ENCODE measurements around the gene ATF4.
"Not testable (repeated sequence)": the region's sequence is repeated elsewhere in the genome, so short reads cannot be mapped to it uniquely, and the experiment has no call there.

The ATF4 gene

DNA sequence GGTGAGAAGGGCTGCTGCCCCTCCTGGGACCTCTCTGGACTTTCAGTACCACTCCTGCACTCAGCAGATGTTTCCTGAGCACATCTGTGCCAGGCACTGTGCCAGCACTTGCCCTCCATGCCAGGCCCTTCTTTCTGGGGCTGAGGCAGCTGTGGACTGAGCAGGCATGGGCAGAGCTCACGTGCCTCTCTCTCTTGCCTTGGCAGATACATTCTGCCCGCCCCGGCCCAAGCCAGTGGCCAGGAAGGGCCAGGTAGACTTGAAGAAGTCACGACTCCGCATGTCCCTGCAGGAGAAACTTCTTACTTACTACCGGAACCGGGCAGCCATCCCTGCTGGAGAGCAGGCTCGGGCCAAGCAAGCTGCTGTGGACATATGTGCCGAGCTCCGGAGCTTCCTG is 8.3 kb upstream of the ATF4 start:
- no peak for DNase-seq

DNA sequence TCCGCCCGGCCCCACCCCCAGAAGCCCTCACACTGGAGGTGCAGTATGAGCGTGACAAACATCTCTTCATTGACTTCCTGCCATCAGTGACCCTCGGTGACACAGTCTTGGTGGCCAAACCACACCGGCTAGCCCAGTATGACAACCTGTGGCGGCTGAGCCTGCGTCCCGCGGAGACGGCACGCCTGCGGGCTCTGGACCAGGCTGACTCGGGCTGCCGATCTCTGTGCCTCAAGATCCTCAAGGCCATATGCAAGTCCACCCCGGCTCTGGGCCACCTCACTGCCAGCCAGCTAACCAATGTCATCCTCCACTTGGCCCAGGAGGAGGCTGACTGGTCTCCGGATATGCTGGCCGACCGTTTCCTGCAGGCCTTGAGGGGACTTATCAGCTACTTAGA is 6.6 kb upstream of the ATF4 start:
- no peak for DNase-seq

DNA sequence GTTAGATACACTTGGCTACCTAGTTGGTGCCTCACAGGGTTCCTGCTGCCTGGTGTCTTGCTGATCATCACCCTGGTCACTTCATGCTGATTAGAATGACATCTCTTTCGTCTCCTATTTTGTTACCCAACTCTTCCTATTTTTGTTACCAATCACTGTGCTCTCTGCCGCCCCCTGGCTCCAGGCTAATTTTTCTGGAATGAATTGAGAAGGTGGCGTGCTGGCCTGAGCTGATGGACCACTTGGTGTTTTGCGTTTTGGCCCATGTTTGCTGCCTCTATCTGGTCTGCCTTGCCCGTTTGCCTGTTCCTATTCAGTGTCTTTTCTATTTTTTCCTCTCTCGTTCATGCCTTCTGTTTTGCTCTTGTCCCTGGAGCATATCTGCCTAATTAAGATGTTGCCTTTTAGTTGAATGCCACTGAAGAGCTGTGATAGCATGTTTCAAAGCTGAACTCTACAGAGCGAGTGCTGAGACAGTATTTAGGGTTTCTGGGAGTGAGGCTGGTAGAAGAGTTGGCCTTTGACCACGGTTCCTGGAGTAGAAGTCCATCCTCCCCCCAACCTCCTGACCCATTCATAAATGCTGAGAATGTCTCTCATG is 5.9 kb upstream of the ATF4 start:
- no peak for DNase-seq

DNA sequence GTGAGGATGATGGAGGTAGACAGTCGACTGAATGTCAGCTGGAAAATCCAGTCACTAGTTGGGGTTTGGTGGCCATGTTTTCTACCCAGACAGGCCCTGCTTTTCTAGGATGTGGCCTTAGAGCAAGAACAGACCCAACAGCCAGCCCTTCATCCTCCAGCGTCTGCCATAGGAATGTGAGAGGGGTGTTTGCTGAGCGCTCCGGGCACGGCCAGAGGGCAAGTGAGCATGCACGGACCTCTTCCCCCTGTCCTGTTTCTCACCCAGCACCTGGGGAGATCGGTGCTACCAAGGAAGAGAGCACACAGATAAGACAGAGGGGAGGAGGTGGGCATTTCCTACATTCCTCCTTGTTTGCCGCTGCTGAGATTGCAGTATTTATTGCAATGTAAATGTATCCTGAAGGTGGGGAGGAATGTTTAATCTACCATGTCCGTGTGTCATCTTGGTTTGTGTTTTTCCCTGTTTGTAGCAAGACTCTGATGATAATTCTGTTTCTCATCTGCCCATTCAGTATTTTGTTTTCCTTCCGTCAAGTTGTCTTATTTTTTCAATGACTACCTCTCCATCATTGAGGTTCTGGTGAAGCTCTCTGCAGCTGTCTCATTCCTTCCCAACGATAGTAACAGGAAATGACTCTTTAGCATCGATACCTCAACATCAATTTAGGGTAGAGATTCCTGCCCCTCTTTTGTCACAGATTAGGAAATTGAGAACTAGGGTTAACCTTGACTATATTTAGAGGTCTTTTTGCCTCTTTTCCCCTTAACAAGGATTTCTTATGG is 4.9 kb upstream of the ATF4 start:
- DNase-seq = no peak

DNA sequence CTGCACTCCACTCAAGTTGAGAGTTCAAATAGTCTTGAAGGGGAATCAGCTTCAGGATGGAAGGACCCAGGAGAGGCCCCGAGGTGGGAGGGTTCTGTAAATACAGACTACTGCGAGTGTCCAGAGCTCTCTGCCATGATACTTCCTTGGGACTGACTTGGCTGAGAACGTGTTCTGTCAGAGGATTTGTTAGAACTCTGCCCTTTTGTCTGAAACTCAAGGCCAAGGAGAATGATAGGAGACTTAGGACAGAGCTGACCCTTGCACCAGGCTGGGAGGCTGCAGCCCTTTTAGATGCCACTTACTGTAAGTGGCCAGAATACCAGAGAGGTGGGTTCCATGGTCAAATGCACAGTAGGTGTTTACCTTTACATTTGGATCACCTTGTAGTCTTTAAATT is 2.9 kb upstream of the ATF4 start:
- DNase-seq = no peak

DNA sequence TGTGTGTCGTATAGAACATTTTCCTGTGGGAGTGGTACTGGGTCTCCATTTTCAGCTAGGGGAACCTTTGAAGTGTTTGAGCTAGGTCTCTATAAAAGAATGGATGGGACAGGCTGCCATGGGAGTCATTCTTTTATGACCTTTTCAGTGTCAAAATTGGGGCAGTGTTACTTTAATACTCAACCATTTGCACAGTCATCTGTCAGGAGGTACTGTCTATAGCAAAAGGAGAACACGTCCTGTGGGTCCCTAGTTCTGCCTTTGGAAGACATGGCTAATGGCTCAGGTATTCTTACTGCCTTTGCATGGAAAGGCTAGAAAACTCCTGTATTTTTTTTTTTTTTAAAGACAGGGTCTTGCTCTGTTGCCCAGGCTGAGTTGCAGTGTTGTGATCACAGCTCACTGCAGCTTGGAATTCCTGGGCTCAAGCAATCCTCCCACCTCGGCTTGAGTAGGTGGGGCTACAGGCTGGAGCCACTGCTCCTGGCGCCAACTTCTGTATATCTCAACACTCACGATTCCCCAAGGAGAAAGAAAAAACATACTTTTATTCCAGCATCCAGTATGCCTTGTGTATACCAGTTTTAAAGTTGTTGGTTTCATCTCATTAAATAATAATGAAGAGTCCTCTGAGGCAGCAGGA is 2.1 kb upstream of the ATF4 start:
- DNase-seq = no peak

DNA sequence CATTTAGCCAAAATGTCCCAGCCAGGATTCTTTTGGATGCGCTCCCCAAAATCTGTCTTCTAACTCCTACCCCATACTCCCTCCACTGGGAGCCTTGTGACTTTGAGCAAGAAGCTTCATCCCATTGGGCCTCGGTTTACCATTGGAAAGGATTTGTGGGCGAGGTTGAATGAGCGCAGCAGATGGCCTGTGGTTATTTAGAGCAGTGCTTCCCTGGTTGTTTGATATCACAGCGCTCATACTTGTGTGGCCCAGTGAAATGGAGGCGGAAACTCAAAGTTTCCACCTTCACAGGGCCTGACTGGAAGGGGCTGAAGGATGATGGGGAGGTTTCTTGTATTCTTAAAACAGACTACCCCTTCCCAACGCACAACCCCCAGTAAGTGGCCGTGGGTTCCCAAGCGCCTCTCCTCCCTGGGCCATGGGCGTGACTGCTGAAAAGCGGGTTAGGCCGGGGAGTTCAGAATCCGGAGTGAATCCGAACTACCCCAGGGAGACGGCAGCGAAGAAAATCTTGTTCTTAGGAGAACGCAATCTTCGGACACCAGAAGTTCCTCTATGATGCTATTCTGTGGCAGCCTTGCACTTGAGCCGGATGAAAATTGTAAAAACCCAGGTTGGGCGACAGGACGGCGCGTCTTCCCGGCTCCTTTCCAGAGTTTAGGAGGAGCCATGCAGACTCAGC is 1.2 kb upstream of the ATF4 start:
- peak in 1 of 2 experiments; percentile 17 for DNase-seq

DNA sequence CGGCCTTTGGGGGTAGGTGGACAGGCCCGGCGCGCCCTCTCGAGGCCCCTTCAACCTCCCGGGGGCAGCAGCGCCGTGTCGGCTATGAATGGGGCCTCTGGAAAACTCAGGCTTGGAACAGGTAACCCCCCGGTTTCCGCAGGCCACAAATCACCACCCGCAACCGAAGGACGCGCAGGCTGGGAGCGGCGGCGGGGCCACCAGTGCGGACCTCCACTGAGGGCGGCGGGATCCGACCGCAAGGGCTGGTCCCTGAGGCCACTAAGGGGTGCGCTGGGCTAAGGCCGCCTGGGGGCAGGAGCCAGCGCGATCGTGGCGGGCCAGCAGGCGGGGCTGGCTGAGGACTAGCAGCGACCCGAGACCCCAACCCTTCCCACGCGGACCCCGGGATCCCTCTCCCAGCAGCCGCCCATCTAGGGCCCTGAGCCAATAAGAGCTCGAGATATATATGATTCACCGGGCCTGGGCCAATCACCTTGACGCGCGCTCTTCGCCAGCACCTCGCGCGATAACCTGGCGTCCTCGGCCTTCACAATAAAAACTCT is 609 bp upstream of the ATF4 start:
- DNase-seq = peak; percentile 95 to 97

DNA sequence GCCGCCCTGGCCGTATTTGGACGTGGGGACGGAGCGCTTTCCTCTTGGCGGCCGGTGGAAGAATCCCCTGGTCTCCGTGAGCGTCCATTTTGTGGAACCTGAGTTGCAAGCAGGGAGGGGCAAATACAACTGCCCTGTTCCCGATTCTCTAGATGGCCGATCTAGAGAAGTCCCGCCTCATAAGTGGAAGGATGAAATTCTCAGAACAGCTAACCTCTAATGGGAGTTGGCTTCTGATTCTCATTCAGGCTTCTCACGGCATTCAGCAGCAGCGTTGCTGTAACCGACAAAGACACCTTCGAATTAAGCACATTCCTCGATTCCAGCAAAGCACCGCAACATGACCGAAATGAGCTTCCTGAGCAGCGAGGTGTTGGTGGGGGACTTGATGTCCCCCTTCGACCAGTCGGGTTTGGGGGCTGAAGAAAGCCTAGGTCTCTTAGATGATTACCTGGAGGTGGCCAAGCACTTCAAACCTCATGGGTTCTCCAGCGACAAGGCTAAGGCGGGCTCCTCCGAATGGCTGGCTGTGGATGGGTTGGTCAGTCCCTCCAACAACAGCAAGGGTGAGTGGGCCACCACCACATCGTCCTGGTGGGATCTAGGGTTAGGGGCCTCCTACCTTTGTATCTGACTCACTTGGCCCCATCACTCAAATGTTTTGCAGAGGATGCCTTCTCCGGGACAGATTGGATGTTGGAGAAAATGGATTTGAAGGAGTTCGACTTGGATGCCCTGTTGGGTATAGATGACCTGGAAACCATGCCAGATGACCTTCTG is 934 bp downstream of the ATF4 start:
- DNase-seq = not testable (repeated sequence)

DNA sequence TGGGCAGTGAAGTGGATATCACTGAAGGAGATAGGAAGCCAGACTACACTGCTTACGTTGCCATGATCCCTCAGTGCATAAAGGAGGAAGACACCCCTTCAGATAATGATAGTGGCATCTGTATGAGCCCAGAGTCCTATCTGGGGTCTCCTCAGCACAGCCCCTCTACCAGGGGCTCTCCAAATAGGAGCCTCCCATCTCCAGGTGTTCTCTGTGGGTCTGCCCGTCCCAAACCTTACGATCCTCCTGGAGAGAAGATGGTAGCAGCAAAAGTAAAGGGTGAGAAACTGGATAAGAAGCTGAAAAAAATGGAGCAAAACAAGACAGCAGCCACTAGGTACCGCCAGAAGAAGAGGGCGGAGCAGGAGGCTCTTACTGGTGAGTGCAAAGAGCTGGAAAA is 1.7 kb downstream of the ATF4 start:
- not testable (repeated sequence) for DNase-seq

DNA sequence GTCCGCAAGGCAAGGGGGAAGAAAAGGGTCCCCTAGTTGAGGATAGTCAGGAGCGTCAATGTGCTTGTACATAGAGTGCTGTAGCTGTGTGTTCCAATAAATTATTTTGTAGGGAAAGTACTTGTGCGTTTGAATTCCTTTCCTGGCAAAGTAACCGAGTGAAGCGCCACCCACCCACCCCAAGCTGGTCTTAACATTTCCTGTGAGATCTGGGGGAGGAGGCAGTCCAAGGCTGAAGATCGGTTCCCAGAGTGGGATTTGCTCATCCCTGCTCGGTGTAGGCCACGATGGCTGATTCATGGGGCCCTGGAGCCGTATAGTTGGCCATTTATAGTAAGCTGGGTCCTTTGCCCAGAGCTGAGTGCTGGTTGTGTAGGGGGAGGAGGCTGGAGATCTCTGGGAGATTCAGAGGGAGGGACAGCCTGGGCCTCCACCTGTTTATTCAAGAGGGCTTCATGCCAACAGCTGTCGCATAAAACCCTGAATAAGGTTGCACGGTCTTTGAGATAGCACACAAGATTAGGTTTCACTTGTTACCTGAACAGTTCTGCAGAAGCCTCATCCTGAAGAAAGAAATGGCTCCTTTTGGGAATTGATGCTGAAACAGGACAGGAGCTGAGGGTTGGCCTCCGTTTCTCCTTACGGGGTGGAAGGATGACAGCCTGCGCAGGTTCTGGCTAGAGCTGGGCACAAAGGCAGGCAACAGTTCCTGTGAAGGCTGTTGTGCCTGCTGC is 2.4 kb downstream of the ATF4 start:
- DNase-seq = peak; percentile 57 to 71

DNA sequence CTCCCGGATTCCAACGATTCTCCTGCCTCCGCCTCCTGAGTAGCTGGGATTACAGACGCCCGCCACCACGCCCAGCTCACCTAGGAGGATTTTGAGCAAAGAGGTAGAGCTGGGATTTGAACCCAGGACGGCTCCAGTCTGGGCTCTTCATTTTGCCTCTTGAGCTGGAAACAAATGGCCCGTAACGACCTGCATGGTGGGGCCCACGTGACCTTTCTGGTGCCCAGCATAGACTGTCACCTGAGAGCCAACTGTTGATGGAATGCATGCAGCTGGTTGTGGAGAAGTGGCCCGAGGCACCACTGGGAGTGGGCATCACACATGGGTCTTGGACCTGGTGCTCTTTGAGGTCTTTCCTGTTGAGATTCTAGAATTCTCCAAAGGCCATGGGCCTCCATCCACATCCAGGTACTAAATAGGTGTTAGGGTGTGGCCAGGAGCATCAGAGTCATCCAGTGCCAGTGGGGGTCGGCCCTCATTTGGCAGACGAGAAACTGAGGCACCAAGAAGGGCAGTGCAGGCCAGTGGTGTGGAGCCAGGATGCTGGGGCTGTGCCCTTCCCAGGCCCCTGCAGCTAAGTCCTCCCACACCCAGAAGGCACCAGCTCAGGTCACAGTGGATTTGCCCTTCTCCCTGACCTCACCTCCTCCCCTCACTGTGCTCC is 3.9 kb downstream of the ATF4 start:
- no peak for DNase-seq

DNA sequence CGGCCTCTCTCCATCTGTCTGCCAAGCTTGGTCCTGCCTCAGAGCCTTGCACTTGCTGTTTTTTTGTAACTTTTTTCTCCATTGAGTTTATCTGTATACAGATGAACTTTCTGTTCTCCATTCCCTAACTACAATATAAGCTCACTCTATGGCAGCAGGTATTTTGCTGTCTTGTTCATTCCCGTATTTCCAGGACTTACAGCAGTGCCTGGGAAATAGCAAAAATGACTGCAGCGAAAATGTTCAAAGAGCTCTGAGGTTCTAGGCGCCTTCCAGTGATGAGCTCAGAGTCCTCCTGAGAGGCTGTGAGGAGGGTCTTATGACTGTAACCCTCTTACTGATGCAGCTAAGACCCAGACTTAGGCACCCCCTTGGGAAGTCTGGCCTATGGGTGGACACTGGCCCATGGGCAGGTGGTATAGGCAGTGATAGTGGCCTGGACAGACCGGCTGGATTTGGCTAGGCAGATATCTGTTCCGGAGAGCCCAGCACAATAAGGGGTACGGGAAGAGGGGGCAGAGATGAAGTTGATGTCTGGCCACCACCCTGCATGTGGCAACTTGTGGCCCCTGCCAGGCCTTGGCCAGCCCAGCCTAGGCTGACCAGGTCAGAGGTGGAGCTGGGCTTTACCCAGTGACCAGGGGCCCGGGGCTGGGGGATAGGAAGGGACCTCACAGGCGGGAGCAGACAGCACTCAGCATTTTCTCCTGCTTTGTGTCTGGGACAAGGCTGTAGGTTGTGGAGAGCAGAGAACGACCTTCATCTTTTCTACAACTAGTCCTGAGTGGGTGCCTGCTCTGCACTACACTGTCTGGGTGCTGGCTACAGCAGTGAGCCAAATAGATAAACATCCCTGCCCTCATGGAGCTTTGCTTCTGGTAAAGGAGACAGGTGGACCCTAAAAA is 4.6 kb downstream of the ATF4 start:
- DNase-seq = no peak

DNA sequence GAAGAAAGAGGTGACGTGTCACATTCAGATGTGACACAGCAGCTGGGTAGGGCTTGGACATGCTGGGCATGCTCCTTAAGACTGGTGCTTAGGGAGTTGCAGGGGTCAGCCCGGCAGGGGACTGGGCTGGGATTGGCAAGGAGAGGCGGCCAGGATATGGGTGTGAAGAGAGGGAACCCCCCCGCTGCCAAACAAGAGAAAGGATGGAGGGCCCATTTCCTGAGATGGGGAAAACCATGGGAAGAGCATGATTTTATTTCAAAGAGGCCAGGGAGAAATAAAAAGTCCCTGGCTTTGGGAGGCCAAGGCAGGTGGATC is 5.3 kb downstream of the ATF4 start:
- no peak for DNase-seq

DNA sequence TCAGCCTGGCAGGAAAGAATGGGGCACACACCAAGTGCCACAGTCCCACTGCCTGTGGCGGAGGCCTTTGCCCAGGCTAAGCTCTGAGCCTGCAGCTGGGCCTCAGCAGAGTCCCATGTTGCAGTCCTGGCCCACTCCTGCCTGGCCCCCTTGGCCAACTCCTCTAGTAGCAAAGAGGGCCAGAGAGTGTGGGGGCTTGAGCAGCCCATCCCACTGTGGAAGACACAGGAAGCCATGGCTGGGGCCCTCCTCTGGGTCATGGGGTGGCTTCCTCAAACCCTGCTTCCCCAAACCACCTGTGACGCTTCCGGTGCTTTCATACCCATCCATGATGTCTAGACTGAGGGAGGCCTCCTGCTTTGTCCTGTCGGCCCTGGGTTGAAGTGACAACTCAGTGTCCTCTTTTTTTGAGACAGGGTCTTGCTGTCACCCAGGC is 6.4 kb downstream of the ATF4 start:
- no peak for DNase-seq

DNA sequence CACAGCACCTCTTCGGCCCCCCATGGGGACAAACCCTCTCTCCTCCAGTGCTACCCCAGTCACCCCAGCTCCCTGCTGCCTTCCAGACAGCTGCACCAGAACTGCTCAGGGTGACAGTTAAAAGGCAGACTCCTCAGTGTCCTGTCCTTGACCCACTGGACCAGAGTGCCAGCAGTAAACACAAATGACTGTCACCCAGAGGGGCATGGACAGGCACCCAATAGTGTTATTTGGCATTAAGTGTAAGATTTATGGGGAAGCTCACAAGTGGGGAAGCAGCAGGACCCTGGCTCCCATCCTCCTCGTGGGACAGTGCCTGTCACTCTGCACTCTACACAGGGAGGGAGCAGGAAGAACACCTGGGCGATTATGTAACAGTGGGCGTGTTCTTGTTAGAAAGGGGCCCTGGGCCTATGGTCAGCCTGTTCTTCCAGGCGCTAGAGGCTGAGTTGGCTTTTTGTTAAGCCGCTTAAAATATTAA is 7.2 kb downstream of the ATF4 start:
- DNase-seq = peak in 1 of 2 experiments; percentile 38

DNA sequence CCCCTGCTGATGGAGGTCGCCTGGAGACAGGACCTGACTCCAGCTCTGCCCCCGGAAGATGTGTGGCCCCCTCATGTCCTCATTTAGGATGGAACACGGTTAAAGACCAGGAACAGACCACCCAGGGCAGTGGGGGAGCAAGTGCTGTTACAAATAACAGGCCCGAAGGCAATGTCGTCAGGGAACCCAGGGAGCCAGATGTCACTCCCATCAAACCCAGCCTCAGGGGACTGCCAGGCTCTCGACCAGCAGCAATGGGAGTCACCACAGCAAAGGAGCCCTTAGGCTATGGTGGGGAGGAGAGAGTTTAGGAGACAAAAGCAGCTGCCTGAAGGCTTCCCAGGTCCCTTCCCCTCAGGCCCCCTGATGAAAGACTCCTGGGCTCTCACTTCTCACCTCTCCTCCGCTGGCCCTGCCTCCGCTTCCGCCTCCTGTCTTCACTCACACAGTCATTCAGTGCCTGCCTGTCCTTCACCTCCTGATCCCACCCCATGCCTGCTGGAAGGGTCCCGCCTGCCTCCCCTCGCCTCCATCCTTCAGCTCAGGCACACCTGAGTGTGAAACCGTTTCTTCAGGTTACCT is 7.8 kb downstream of the ATF4 start:
- DNase-seq = peak; percentile 37 to 67

DNA sequence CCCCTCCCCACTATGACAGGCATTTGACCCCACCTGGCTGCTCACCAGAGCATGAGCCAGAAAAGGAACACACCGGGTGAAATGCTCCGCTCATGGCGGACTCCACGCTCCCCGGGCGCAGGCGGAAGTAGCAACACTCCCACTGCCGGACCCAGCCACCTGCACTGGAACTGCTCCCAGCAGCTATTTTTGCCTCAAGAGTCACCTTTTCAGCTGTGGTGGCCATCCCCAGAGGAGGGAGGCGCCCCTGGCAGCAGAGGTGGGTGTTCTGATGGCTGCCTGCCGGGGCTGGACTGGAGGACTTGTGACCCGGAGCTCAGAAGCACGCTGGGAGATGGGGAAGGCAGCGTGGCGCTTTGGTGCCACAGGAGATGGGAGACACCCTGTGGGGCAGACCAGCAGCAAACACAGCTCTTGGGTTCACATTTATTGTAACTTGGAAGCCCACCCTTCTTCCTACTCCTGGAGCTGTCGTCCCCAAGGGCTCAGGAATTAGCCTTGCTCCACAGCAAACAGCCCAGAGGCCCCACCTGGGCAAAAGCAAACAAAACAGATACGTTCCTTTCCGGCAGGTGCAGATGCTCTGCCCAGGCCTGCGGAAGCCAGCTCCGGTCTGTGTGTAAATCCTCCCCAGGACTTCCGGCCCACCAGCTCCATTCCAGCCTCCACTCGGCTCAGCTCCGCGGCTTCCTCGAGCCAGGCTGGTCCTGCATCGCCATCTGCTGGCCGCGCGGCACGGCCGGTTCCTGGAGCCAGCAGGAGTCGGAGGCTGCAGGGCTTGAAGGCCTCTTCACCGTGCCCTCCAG is 8.5 kb downstream of the ATF4 start:
- peak; percentile 91 to 96 for DNase-seq

DNA sequence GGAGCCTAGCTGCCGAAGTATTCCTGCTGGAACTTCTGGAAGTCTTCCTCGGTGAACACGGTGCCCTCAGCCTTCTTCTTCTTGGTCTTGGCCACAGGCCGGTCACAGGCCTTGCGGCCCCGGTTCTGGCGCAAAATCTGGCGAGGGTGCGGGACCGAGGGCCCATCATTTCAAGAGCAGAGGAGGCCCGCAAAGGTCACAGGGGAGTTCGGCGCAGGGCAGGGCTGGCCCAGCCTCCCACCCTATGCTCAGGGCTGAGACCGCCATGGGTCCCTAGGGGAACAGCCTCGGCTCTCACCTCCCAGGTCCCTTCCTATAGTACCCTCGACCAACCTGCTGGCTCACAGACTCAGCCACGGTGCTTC is 9.1 kb downstream of the ATF4 start:
- DNase-seq = no peak

Data from NCI-H2081 (cell line).